Activated T-cell treated with anti-CD3 and anti-CD28 coated beads, Interleukin-2, amount 50 U/mL, for 48 hours (primary cell): ENCODE data around the gene DLG2.

Source experiments
- DNase-seq, 2 experiments: peaks; one replicate each; pipeline ENCODE4 v3.0.0-alpha.2; 2020

DLG2 gene

GRCh38 chr11:83681906-83682610 lies 1945.1 kb downstream of the DLG2 start:
- no peak for DNase-seq

GRCh38 chr11:83681031-83681781 lies 1945.9 kb downstream of the DLG2 start:
- DNase-seq, result no peak

GRCh38 chr11:83680321-83680720 lies 1946.8 kb downstream of the DLG2 start:
- no peak for DNase-seq

GRCh38 chr11:83678831-83679584 lies 1948.1 kb downstream of the DLG2 start:
- no peak for DNase-seq

- DNase-seq, result no peak
These were observed 1949.4 kb downstream of the DLG2 start for GRCh38 chr11:83677730-83678129.

- no peak for DNase-seq
These were observed 1951.0 kb downstream of the DLG2 start for GRCh38 chr11:83676056-83676601.

GRCh38 chr11:83674102-83674896 lies 1952.8 kb downstream of the DLG2 start:
- DNase-seq, result no peak

GRCh38 chr11:83671289-83671688 lies 1955.9 kb downstream of the DLG2 start:
- no peak for DNase-seq

GRCh38 chr11:83666149-83666548 lies 1961.0 kb downstream of the DLG2 start:
- no peak for DNase-seq

GRCh38 chr11:83663988-83664387 lies 1963.2 kb downstream of the DLG2 start:
- no peak for DNase-seq

- DNase-seq, result no peak
These were observed 1963.7 kb downstream of the DLG2 start for GRCh38 chr11:83663446-83663845.

- DNase-seq, result no peak
These were observed 1964.7 kb downstream of the DLG2 start for GRCh38 chr11:83662494-83662893.

GRCh38 chr11:83661491-83662350 lies 1965.4 kb downstream of the DLG2 start:
- no peak for DNase-seq

- DNase-seq, result no peak
These were observed 1967.7 kb downstream of the DLG2 start for GRCh38 chr11:83659466-83659865.

- no peak for DNase-seq
These were observed 1970.3 kb downstream of the DLG2 start for GRCh38 chr11:83656796-83657330.

GRCh38 chr11:83655976-83656375 lies 1971.2 kb downstream of the DLG2 start:
- no peak for DNase-seq

GRCh38 chr11:83649528-83649855 lies 1977.7 kb downstream of the DLG2 start:
- DNase-seq, result no peak

- DNase-seq, result no peak
These were observed 1978.3 kb downstream of the DLG2 start for GRCh38 chr11:83648610-83649527.

- DNase-seq, result no peak
These were observed 1981.6 kb downstream of the DLG2 start for GRCh38 chr11:83645561-83645960.

GRCh38 chr11:83643115-83643514 lies 1984.0 kb downstream of the DLG2 start:
- no peak for DNase-seq
